ENCODE results near the gene FAM181A. TPM values are rescaled to one million over a fixed set of nuclear protein-coding genes. Genes with fewer than 3 reads are reported as not detected.
A peak's percentile ranks its signal among the peaks of the same experiment; 100 is the strongest.

The FAM181A gene
- total and polyA plus RNA-seq, 8 donors: not detected

- 85 to 92% (median 89%) methylated on average over 13 of the region's 13 CpGs for WGBS, 5 donors
- Histone ChIP-seq H3K36me3 (no peaks in the 10 kb centered on the region), H3K4me1 (peaks cover 0 to 28% (median 12%) of the 10 kb centered on the region in 4 donors), H3K9me3 (no peaks in the 10 kb centered on the region), H3K27ac (no peak overlapping the region), H3K4me3 (no peak overlapping the region), H3K27me3 (no peaks in the 10 kb centered on the region)
- no peak for DNase-seq
- TF ChIP-seq CTCF (IDR thresholded peaks at IDR 0.05) (no peak), EP300 (IDR thresholded peaks at IDR 0.05) (no peak), POLR2A (IDR thresholded peaks at IDR 0.05) (no peak), POLR2AphosphoS5 (IDR thresholded peaks at IDR 0.05) (no peak)
- intact Hi-C loops (cut with DNase I; ENCODE audit: low total_unique reads): no loop called here
Observed at GRCh38 chr14:93925374-93925895, 1.7 kb upstream of the FAM181A start.

GRCh38 chr14:93926245-93926872 is 785 bp upstream of the FAM181A start:
- Histone ChIP-seq H3K9me3 (no peaks in the 10 kb centered on the region), H3K4me1 (peaks cover 0 to 28% (median 12%) of the 10 kb centered on the region in 4 donors), H3K27ac (no peak overlapping the region), H3K27me3 (no peaks in the 10 kb centered on the region), H3K4me3 (no peak overlapping the region), H3K36me3 (no peaks in the 10 kb centered on the region)
- TF ChIP-seq POLR2A (IDR thresholded peaks at IDR 0.05) (no peak), CTCF (IDR thresholded peaks at IDR 0.05) (no peak), EP300 (IDR thresholded peaks at IDR 0.05) (no peak), POLR2AphosphoS5 (IDR thresholded peaks at IDR 0.05) (no peak)
- peak in 1 of 2 donors; percentile 56 for DNase-seq
- intact Hi-C loops (cut with DNase I; ENCODE audit: low total_unique reads): no loop called here
- 64 to 82% (median 73%) methylated on average over 21 of the region's 21 CpGs for WGBS, 5 donors

- no peak for DNase-seq
- Histone ChIP-seq H3K9me3 (no peaks in the 10 kb centered on the region), H3K36me3 (peaks cover 0 to 4% (median under 1%) of the 10 kb centered on the region in 4 donors), H3K27me3 (no peaks in the 10 kb centered on the region), H3K27ac (no peak overlapping the region), H3K4me1 (peaks cover 0 to 31% (median 12%) of the 10 kb centered on the region in 4 donors), H3K4me3 (no peak overlapping the region)
- WGBS, 5 donors: 38 to 57% (median 41%) methylated on average over 3 to 6 of the region's 6 CpGs
- TF ChIP-seq POLR2A (IDR thresholded peaks at IDR 0.05): no peak
- no peak for TF ChIP-seq EP300 (IDR thresholded peaks at IDR 0.05)
- TF ChIP-seq CTCF (IDR thresholded peaks at IDR 0.05): no peak
- TF ChIP-seq POLR2AphosphoS5 (IDR thresholded peaks at IDR 0.05): no peak
- intact Hi-C loops (cut with DNase I; ENCODE audit: low total_unique reads): no loop called here
Observed at GRCh38 chr14:93927800-93928145, 629 bp downstream of the FAM181A start.

GRCh38 chr14:93928184-93929047 is 1.3 kb downstream of the FAM181A start:
- H3K36me3 ChIP-seq: peaks cover 0 to 8% (median 4%) of the 10 kb centered on the region in 4 donors
- TF ChIP-seq POLR2A (IDR thresholded peaks at IDR 0.05): no peak
- TF ChIP-seq EP300 (IDR thresholded peaks at IDR 0.05): no peak
- TF ChIP-seq POLR2AphosphoS5 (IDR thresholded peaks at IDR 0.05): no peak
- no peak for TF ChIP-seq CTCF (IDR thresholded peaks at IDR 0.05)

More at GRCh38 chr14:93928184-93929047, 1.3 kb downstream of the FAM181A start:
- Histone ChIP-seq H3K27me3 (no peaks in the 10 kb centered on the region), H3K27ac (peak overlapping the region in 1 of 5 donors; percentile 24), H3K4me3 (no peak overlapping the region), H3K9me3 (no peaks in the 10 kb centered on the region), H3K4me1 (peaks cover 0 to 31% (median 12%) of the 10 kb centered on the region in 4 donors)
- DNase-seq: no peak
- 86 to 91% (median 89%) methylated on average over 7 to 26 of the region's 26 CpGs for WGBS, 5 donors
- intact Hi-C loops (cut with DNase I; ENCODE audit: low total_unique reads): no loop called here

Measured in stomach (tissue), 9 donors.